ENCODE data around the gene EHMT1.
"Not testable (repeated sequence)": the region's sequence is repeated elsewhere in the genome, so short reads cannot be mapped to it uniquely, and the experiment has no call there.

EHMT1 gene

GRCh38 chr9:137720571-137721110, 101.8 kb downstream of the EHMT1 start:
- DNase-seq (ENCODE audit: low read depth) = no peak

GRCh38 chr9:137721479-137721878, 102.7 kb downstream of the EHMT1 start:
- DNase-seq (ENCODE audit: low read depth) = no peak

- DNase-seq (ENCODE audit: low read depth) = no peak
Observed at GRCh38 chr9:137721899-137722298, 103.1 kb downstream of the EHMT1 start.

- DNase-seq (ENCODE audit: low read depth) = no peak
Observed at GRCh38 chr9:137722481-137722880, 103.7 kb downstream of the EHMT1 start.

- DNase-seq (ENCODE audit: low read depth) = not testable (repeated sequence)
Observed at GRCh38 chr9:137723356-137723755, 104.6 kb downstream of the EHMT1 start.

- DNase-seq (ENCODE audit: low read depth) = no peak
Observed at GRCh38 chr9:137723783-137724445, 105.1 kb downstream of the EHMT1 start.

- DNase-seq (ENCODE audit: low read depth) = no peak
Observed at GRCh38 chr9:137724818-137725240, 106.0 kb downstream of the EHMT1 start.

- DNase-seq (ENCODE audit: low read depth) = no peak
Observed at GRCh38 chr9:137725598-137725997, 106.8 kb downstream of the EHMT1 start.

- not testable (repeated sequence) for DNase-seq (ENCODE audit: low read depth)
Observed at GRCh38 chr9:137726336-137726735, 107.5 kb downstream of the EHMT1 start.

GRCh38 chr9:137726764-137727163, 108.0 kb downstream of the EHMT1 start:
- no peak for DNase-seq (ENCODE audit: low read depth)

GRCh38 chr9:137727716-137728115, 108.9 kb downstream of the EHMT1 start:
- DNase-seq (ENCODE audit: low read depth) = no peak

GRCh38 chr9:137728444-137729311, 109.9 kb downstream of the EHMT1 start:
- no peak for DNase-seq (ENCODE audit: low read depth)

- no peak for DNase-seq (ENCODE audit: low read depth)
Observed at GRCh38 chr9:137731216-137731946, 112.6 kb downstream of the EHMT1 start.

GRCh38 chr9:137731947-137732813, 113.4 kb downstream of the EHMT1 start:
- DNase-seq (ENCODE audit: low read depth) = no peak

- DNase-seq (ENCODE audit: low read depth) = no peak
Observed at GRCh38 chr9:137733429-137733828, 114.6 kb downstream of the EHMT1 start.

- DNase-seq (ENCODE audit: low read depth) = no peak
Observed at GRCh38 chr9:137734181-137734580, 115.4 kb downstream of the EHMT1 start.

GRCh38 chr9:137738182-137738696, 119.4 kb downstream of the EHMT1 start:
- not testable (repeated sequence) for DNase-seq (ENCODE audit: low read depth)

GRCh38 chr9:137738703-137739102, 119.9 kb downstream of the EHMT1 start:
- DNase-seq (ENCODE audit: low read depth) = no peak

- DNase-seq (ENCODE audit: low read depth) = no peak
Observed at GRCh38 chr9:137739371-137740309, 120.8 kb downstream of the EHMT1 start.

- no peak for DNase-seq (ENCODE audit: low read depth)
Observed at GRCh38 chr9:137740312-137740711, 121.5 kb downstream of the EHMT1 start.
